Activated B cell treated with CpG ODN at 0.5 μM for 24 hours (primary cell): ENCODE data around the gene SOX14. TPM values are rescaled to one million over a fixed set of nuclear protein-coding genes. Genes with fewer than 3 reads are reported as not detected.

Experiments
- ATAC-seq: fragments of 200-7000 bp; cut with Tn5 transposase; one replicate; pipeline ENCODE4 v1.10.0; 2021; ENCODE audit warnings: low read depth, mild to moderate bottlenecking, moderate library complexity
- CTCF ChIA-PET: fragments of 350-600 bp; sonication (Branson Sonifier 250); formaldehyde crosslinking; loops from one replicate; lab custom pipeline; 2021; ENCODE audit warnings: antibody characterized with exemption; lab: Charles Lee
- POLR2A ChIA-PET: fragments of 350-600 bp; sonication (Branson Sonifier 250); formaldehyde crosslinking; loops from one replicate; lab custom pipeline; 2021; ENCODE audit warnings: antibody characterized with exemption; lab: Charles Lee
- DNase-seq: peaks from one replicate; pipeline ENCODE4 v3.0.0; 2022
- H3K27ac Mint-ChIP-seq: one replicate; pipeline ENCODE4 v1.8.0; 2020; ENCODE audit warnings: mixed read lengths
- H3K27me3 Mint-ChIP-seq: one replicate; pipeline ENCODE4 v1.8.0; 2021; ENCODE audit warnings: mixed read lengths
- H3K36me3 Mint-ChIP-seq: one replicate; pipeline ENCODE4 v1.8.0; 2021; ENCODE audit warnings: low read depth, mixed read lengths
- H3K4me1 Mint-ChIP-seq: one replicate; pipeline ENCODE4 v1.8.0; 2021; ENCODE audit warnings: mixed read lengths
- H3K4me3 Mint-ChIP-seq: one replicate; pipeline ENCODE4 v1.8.0; 2020; ENCODE audit warnings: mild to moderate bottlenecking, mixed read lengths
- H3K9me3 Mint-ChIP-seq: one replicate; pipeline ENCODE4 v1.8.0; 2020; ENCODE audit warnings: mixed read lengths
- intact Hi-C: fragments of 100-400 bp; cut with micrococcal nuclease; formaldehyde crosslinking; loops from one replicate; pipeline ENCODE4 v1.15.1; 2024
- total RNA-seq: library from RNA; stranded (reverse); gene quantifications from 2 replicates; pipeline ENCODE4 v1.2.3, GENCODE V29; 2022
- TF ChIP-seq, protein P1 (sequence below): fragments of 200-600 bp; IDR thresholded peaks from one replicate; pipeline ENCODE4 v1.8.0; 2022; ENCODE audit warnings: antibody characterized with exemption, mild to moderate bottlenecking

SOX14 gene
- total RNA-seq, 1 donor from 2014 or later = not detected

DNA sequence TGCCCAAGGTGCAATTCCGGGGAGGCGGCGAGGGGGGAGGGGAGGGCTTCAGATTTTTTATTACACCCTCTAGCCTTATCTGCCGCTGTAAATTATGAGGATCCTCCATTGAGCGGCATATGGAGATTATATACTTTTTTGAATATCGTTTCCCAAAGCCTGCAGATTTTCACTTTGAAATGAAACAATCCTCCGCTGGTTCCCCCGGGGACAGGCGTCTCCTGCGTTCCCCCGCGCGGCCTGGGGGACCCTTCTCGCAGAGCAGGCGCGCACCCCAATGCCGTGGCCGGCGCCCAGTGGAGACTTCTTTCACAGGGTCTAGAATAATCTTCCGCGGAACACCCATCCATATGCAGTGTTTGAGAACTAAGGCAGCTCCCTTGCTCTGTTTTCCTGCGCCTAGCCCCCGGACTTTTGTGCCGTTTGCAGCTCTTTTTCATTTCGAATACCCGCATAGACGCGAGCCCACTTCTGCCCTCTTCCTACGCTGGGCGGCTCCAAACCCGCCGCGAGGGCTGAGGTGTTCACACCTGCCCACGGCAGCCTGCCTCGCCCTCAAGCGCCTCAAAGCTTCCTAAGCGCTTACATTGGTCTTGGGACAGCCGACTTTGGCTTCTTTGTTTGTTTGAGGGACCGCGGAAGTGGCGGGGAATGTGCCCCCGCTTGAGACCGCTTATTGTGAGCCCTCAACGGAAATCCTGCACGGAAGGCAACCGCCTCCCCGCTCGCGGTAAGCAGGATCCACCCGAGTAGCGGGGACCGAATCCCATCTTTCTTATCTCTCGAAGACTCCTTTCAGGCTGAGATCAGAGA, 7.5 kb downstream of the SOX14 start:
- H3K9me3 Mint-ChIP-seq = no peaks in the 10 kb centered on the region

DNA sequence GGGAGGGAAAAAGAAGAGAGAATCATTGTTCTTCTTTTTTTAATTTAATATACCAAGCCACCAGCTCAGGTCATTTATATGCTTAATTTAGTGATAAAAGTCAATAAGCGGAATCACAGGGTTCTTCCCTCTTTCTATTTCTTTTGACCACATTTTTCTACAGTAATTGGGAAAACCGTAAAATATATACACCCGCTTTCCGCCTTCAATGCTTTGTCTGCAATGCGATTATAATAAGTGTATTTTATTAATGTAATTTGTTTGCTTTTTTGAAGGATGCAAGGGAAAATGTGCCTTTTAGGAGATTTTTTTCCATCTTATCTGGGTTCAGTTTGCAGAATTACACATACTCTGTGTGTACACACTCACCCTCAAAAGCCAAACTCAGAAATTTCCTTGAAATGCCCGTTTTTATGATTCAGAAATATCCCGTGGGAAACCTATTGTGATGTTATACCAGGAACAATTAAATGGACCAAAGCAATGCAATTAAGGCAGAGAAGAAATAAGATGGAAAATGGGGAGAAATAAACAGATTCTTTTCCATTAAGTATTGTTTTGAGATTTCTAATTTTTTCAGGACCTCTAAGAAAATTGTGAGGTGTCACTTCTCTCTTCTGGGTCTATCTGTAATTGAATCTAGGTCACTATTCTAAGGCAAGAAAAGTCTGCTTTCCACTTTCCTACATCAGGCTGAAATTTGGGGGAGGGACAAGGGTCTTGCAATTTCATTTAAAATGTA, 8.3 kb downstream of the SOX14 start:
- POLR2A ChIA-PET = no interaction called here

More for the DNA sequence above, 7.5 kb downstream of the SOX14 start:
- Mint-ChIP-seq H3K4me3 (no peak overlapping the region), H3K4me1 (peaks cover 8% of the 10 kb centered on the region), H3K27ac (no peak overlapping the region), H3K36me3 (no peaks in the 10 kb centered on the region), H3K27me3 (peaks cover 71% of the 10 kb centered on the region)
- ChIA-PET CTCF (no interaction called here), POLR2A (no interaction called here)
- DNase-seq (no peak), ATAC-seq (no peak)
- intact Hi-C loops = no loop called here
- TF ChIP-seq, protein P1, sequence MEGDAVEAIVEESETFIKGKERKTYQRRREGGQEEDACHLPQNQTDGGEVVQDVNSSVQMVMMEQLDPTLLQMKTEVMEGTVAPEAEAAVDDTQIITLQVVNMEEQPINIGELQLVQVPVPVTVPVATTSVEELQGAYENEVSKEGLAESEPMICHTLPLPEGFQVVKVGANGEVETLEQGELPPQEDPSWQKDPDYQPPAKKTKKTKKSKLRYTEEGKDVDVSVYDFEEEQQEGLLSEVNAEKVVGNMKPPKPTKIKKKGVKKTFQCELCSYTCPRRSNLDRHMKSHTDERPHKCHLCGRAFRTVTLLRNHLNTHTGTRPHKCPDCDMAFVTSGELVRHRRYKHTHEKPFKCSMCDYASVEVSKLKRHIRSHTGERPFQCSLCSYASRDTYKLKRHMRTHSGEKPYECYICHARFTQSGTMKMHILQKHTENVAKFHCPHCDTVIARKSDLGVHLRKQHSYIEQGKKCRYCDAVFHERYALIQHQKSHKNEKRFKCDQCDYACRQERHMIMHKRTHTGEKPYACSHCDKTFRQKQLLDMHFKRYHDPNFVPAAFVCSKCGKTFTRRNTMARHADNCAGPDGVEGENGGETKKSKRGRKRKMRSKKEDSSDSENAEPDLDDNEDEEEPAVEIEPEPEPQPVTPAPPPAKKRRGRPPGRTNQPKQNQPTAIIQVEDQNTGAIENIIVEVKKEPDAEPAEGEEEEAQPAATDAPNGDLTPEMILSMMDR = no peak

DNA sequence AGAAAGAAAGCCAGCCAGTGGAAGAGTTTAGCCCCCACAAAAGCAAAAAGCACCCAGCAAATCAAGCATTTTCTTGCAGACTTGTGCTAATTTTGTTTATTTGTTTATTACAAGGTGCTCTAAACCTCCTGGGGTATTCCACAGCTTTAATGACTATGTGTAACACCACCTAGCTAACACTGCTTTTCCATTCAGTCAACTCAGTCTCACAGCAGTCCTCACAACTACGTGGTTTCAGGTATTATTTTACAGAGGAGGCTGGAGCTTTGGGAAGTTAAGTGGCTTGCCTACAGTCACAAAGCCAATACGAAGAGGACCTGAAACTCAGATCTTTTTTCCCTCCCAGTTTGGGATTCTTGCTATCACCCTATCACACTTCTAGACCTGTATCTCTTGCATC, 14.8 kb downstream of the SOX14 start:
- Mint-ChIP-seq H3K4me3 (no peak overlapping the region), H3K4me1 (no peaks in the 10 kb centered on the region), H3K9me3 (no peaks in the 10 kb centered on the region), H3K36me3 (no peaks in the 10 kb centered on the region), H3K27me3 (peaks cover 27% of the 10 kb centered on the region), H3K27ac (no peak overlapping the region)
- intact Hi-C loops = no loop called here
- DNase-seq (no peak), ATAC-seq (no peak)
- POLR2A ChIA-PET = no interaction called here
- TF ChIP-seq, protein P1 = no peak
- CTCF ChIA-PET = no interaction called here

More for the DNA sequence above, 8.3 kb downstream of the SOX14 start:
- intact Hi-C loops = no loop called here
- H3K4me1 Mint-ChIP-seq = peaks cover 8% of the 10 kb centered on the region
- ATAC-seq (no peak), DNase-seq (no peak)
- H3K27ac Mint-ChIP-seq = no peak overlapping the region
- H3K4me3 Mint-ChIP-seq = no peak overlapping the region
- no peaks in the 10 kb centered on the region for H3K9me3 Mint-ChIP-seq
- no peaks in the 10 kb centered on the region for H3K36me3 Mint-ChIP-seq
- TF ChIP-seq, protein P1 = no peak
- CTCF ChIA-PET = no interaction called here
- H3K27me3 Mint-ChIP-seq = peaks cover 69% of the 10 kb centered on the region

DNA sequence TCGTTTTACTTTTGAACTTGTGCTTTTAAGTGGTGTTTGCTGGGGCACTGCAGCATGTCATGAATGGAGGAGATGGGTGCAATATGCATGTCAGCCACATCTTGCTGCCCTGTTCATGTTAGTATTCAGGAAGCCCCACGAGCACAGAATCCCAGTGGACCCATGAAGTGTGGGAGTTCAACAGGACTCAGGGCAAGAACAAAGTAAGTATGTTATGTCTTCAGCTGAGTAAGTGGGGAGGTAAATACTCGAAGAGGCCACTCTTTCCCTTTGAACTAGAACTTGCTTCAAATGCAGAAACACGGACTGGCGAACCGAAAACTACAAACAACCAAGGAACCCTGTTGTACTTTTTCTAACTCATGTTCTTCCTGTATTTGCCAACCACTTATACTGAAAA, 23.4 kb downstream of the SOX14 start:
- DNase-seq (no peak), ATAC-seq (no peak)
- Mint-ChIP-seq H3K27ac (no peak overlapping the region), H3K4me3 (no peak overlapping the region), H3K27me3 (peaks cover 4% of the 10 kb centered on the region), H3K9me3 (no peaks in the 10 kb centered on the region), H3K4me1 (no peaks in the 10 kb centered on the region), H3K36me3 (no peaks in the 10 kb centered on the region)
- TF ChIP-seq, protein P1 = no peak
- ChIA-PET CTCF (no interaction called here), POLR2A (no interaction called here)
- intact Hi-C loops = no loop called here

DNA sequence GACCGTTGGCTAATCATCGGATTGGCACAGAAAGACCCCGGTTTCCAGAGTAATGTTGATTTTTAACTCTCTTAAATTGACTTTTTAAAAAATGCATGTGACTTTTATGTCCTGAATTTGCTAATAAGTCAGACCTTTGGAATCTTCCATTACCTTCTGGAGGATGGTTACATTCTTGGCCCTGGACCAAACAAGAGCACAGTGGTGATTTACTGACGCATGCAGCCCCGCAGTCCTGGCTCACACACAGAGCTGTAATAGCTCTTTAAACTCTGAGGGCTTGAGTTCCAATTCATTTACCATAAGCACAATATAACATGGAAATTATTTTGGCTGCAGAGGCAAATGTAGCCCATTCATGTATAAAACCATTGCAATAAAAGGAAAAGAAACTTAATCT, 25.1 kb downstream of the SOX14 start:
- intact Hi-C loops = no loop called here
- H3K27me3 Mint-ChIP-seq = peaks cover 4% of the 10 kb centered on the region
- CTCF ChIA-PET = no interaction called here
- no peaks in the 10 kb centered on the region for H3K4me1 Mint-ChIP-seq
- H3K36me3 Mint-ChIP-seq = no peaks in the 10 kb centered on the region
- H3K9me3 Mint-ChIP-seq = no peaks in the 10 kb centered on the region
- TF ChIP-seq, protein P1 = no peak
- no peak overlapping the region for H3K4me3 Mint-ChIP-seq
- no peak overlapping the region for H3K27ac Mint-ChIP-seq
- ATAC-seq (no peak), DNase-seq (no peak)
- POLR2A ChIA-PET = no interaction called here
